NCI-H82 treated with DMSO at 0.1 percent for 48 hours (cell line): ENCODE results near the gene ASGR1.

Experiments
- DNase-seq: peaks from one replicate; lab custom pipeline; 2025; ENCODE audit not compliant: unreplicated experiment; lab: John Stamatoyannopoulos, UW

ASGR1 gene

GRCh38 chr17:7216242-7217112 lies 37.3 kb upstream of the ASGR1 start:
- DNase-seq, result no peak

DNA sequence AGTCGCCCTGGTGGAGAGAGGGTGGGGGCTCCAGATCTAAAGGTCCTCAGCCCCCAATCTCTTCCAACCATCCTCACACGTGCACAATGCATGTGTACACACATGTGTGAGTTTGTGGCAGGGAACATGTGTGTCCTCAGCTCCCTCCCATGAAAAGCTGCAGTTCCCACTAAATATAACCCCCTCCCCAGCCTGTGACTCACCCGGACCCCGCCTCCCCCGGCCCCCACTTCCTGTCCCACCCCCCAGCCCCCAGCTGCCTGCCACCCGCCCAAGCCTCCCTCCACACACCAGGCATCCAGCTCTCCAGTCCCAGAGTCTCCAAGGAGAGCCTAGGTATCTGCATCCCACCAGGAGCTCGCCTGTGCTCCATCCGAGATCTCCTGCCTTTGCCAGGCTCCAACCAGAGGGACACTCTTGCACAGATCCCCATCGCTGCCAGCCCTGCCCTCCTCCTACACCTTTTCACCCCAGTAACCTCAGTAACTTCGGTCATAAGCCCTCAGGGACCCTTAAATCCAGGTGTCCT lies 36.5 kb upstream of the ASGR1 start:
- peak; percentile 40 for DNase-seq

- DNase-seq, result no peak
These were observed 36.0 kb upstream of the ASGR1 start for GRCh38 chr17:7215136-7215638.

DNA sequence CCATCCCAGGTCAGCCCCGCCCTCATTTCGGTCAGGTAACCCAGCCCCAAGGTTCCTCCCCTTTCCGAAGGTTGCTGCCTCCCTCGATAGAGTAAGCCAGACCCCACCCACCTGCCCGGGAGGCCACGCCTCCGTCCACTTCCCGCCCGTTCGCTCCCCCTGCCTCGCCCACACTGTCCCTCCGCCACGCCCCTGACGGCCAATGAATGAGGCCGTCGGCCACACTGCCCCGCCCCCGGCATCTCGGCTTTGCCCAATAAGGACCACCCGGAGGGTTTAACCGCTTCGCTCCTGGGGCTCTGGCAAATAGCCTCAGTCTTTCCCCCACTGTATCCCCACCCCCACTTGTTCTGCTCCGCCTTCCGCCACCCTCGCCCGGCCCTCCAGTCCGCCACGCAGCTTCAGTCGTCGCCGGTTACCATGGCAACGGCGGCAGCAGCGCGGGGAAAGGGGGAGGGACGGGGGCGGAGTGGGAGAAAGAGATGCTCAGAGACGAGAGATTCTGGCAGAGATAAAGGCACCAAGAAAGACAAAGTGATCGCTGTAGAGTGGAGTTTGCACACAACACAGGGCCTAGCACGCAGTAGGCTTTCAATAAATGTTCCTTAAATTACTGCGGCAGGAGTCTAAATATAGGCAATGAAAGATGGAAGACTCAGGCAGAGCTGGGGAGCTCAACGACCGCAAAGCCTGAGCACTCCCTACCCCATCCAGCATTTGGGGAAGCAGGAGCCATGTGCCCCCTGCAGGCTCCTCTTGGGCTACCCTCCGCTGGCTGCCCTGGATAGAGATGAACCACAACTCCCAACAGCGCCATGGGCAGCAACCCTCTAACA lies 35.3 kb upstream of the ASGR1 start:
- peak; percentile 98 for DNase-seq

GRCh38 chr17:7213895-7214299 lies 34.7 kb upstream of the ASGR1 start:
- peak; percentile 93 for DNase-seq

DNA sequence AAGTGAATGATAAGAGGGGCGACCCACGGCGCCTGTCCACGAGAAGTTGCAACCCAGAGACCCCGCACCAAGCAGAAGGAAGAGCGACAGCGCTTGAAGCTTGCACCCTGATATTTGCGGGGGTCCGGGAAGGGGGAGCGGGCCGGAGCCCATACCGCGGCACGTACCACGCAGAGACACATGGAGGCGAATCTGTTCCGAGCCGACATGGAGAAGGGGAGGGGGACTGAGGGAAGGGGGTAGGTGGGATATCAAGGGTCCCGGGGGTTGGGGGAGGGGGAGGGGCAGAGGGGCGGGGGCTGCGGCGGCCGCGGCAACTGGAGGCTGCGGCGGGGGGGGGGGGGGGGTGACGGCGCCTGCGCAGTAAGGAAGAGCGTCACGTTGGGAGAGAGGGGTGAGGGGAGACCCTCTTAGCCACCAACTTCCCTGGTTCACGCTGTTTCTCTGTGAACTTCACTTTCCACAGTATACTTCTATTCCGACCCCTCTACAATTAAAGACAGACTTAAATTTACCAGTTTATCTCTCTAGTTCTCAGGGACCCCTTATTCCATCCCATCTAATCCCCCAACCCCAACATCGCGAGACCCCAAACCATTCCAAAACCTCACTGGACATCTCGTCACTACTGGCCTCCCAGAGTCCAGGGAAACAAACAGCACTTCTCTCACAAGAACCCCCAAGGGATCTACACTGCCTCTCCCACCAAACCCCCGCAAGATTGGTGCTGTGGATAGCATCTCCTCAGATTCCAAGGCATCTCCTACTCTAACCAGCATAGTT lies 32.5 kb upstream of the ASGR1 start:
- DNase-seq, result peak; percentile 36

GRCh38 chr17:7208754-7209460 lies 29.7 kb upstream of the ASGR1 start:
- DNase-seq, result peak; percentile 93

DNA sequence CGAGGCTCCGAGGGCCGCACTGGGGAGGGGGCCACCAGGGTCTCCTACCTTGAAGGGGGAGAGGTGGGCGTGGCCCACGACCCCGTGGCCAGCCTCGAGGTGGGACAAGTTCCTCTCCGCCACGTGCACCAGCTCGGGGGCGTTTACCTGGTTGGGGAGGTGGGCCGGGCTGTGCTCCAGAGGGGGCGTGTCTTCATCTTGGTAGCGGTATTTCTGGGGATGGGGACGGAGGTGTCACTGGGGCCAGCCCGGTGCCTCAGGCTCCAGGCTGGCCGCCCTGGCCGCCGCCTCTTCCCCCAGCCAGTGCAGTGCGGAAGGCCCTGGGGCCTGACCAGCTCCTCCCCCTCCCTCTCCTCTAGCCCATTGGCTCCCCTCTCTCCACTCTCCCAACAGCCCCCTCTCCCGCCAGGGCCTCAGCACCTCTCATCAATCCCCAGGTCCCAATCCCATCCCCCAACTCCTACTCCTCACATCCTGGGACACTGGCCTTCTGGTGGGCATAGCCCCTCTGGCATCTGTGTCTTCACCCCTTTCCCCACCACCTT lies 28.9 kb upstream of the ASGR1 start:
- DNase-seq, result peak; percentile 70

- no peak for DNase-seq
These were observed 28.2 kb upstream of the ASGR1 start for GRCh38 chr17:7207120-7208001.

- no peak for DNase-seq
These were observed 26.4 kb upstream of the ASGR1 start for GRCh38 chr17:7205561-7205960.

GRCh38 chr17:7204828-7205461 lies 25.8 kb upstream of the ASGR1 start:
- DNase-seq, result peak; percentile 64

GRCh38 chr17:7204336-7204735 lies 25.2 kb upstream of the ASGR1 start:
- peak; percentile 33 for DNase-seq

GRCh38 chr17:7203391-7203790 lies 24.2 kb upstream of the ASGR1 start:
- DNase-seq, result no peak

- DNase-seq, result no peak
These were observed 17.7 kb upstream of the ASGR1 start for GRCh38 chr17:7196651-7197401.

- no peak for DNase-seq
These were observed 16.8 kb upstream of the ASGR1 start for GRCh38 chr17:7195971-7196370.

DNA sequence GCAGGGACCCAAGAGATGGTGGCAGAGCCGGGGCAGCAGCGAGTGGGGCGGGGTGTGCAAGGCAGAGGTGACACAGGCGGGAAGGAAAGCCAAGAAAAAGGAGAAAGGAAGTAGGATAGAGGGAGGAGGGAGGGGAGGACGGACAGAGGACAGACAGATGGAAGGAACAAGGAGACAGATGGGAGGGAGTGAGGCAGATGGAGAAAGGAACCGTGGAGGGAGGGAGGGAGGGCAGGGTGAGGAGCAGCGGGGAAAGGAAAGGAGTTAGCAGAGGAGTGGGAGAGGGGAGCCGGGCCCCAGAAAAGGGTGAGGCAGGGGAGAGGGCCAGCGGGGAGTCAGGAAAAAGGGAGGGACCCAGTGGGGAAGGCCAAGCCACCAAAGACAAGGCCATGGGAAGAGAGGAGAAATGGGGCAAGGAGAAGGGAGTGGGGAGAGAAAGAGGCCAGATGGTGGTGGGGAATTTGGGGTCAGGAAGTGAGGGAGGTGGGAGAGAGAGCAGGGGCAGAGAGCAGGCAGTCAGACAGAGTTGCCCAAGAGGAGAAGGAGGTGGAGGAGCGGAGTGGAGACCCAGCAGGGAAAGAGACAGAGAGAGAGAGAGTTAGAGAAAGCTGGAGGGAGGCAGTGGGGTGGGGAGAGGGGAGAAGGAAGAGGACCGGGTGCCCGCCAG lies 13.2 kb upstream of the ASGR1 start:
- peak; percentile 87 for DNase-seq

DNA sequence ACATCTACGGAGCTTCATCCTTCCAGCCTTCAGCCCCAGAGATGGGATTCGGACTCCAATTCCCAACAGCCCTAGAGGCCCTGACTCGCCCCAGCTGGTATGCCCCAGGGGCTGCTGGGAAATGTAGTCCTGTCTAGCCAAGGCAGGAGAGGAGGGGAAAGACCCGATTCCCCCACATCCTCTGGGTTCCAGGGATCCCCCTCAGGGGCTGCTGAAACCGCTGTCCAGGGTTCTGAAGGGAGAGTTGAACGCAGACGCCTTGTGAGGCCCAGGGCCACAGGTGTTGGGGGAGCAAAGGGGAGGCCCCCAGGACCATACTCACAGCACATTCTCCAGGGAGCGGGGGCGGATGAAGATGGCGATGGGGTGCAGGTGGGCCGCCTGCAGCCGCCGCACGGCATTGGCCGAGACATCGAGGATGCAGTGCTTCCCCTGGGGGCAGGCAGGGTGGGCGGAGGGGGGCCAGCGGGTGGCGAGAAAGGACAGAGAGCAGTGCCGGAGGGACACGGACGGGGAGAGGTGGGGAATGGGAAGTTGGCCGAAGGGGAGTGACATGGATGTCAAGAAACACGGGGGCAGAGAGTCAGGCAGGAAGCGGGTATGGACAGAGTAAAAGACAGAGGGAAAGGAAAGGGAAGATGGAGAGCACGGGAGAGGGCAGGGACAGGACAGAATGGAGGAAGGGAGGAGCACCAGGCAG lies 12.6 kb upstream of the ASGR1 start:
- DNase-seq, result peak; percentile 59
